Breast epithelium (tissue), 3 donors: ENCODE results near the gene NTRK3.

ENCODE experiments used
- CTCF ChIP-seq, 3 donors: fragments of 450-650 bp; IDR thresholded peaks; one replicate each; pipeline ENCODE4 v1.5.1; 2016 to 2017; ENCODE audit warnings: antibody characterized with exemption in 3 of 3, mild to moderate bottlenecking in 3 of 3, moderate library complexity in 3 of 3
- POLR2A ChIP-seq: fragments of 450-650 bp; IDR thresholded peaks from one replicate; pipeline ENCODE4 v1.6.1; 2016; ENCODE audit warnings: antibody characterized with exemption, mild to moderate bottlenecking, moderate library complexity
- POLR2AphosphoS5 ChIP-seq, 3 donors: sonication (generic); formaldehyde crosslinking; IDR thresholded peaks; one replicate each; pipeline ENCODE4 v1.6.1; 2017; ENCODE audit warnings: antibody characterized with exemption in 3 of 3

GRCh38 chr15:88075102-88075501, 181.4 kb downstream of the NTRK3 start:
- no peak for TF ChIP-seq CTCF (IDR thresholded peaks at IDR 0.05)
- TF ChIP-seq POLR2A, result no peak
- no peak for TF ChIP-seq POLR2AphosphoS5 (IDR thresholded peaks at IDR 0.05)
